ENCODE results near the gene GLI2. TPM values are rescaled to one million over a fixed set of nuclear protein-coding genes. Genes with fewer than 3 reads are reported as not detected.

The GLI2 gene
- polyA plus RNA-seq, 2 of the 4 experiments (the other 2 are of a cell fraction) = 5.6 to 12.5 TPM

GRCh38 chr2:120778244-120778643, 42.6 kb downstream of the GLI2 start:
- TF ChIP-seq PHF8 (IDR thresholded peaks at IDR 0.05; ENCODE audit: borderline replicate concordance, low read depth) (no peak), EHF (CRISPR knock-in tag; IDR thresholded peaks at IDR 0.05) (no peak), HEYL (CRISPR knock-in tag; IDR thresholded peaks at IDR 0.05) (no peak), ESRRA (IDR thresholded peaks at IDR 0.05; ENCODE audit: borderline replicate concordance, low read length) (no peak), CBX8 (IDR thresholded peaks at IDR 0.05) (no peak), ZSCAN20 (CRISPR knock-in tag; IDR thresholded peaks at IDR 0.05) (no peak), ZNF302 (CRISPR knock-in tag; IDR thresholded peaks at IDR 0.05) (no peak), POLR2AphosphoS2 (conservative IDR thresholded peaks at IDR 0.05; ENCODE audit: low read length) (no peak), BHLHE40 (IDR thresholded peaks at IDR 0.05; ENCODE audit: low read depth, low read length) (no peak), CHD2 (IDR thresholded peaks at IDR 0.05; ENCODE audit: low read length, partially characterized antibody) (no peak), TFCP2L1 (CRISPR knock-in tag; IDR thresholded peaks at IDR 0.05) (no peak), HDAC2 (IDR thresholded peaks at IDR 0.05) (no peak), REST (IDR thresholded peaks at IDR 0.05) (no peak), HES2 (IDR thresholded peaks at IDR 0.05) (no peak), FOSB (CRISPR knock-in tag; IDR thresholded peaks at IDR 0.05) (no peak), MYC (IDR thresholded peaks at IDR 0.05; ENCODE audit: borderline replicate concordance, low read length) (no peak), CEBPB (IDR thresholded peaks at IDR 0.05) (no peak), GATA3 (IDR thresholded peaks at IDR 0.05; ENCODE audit: borderline replicate concordance) (no peak)
- TF ChIP-seq, protein P1, sequence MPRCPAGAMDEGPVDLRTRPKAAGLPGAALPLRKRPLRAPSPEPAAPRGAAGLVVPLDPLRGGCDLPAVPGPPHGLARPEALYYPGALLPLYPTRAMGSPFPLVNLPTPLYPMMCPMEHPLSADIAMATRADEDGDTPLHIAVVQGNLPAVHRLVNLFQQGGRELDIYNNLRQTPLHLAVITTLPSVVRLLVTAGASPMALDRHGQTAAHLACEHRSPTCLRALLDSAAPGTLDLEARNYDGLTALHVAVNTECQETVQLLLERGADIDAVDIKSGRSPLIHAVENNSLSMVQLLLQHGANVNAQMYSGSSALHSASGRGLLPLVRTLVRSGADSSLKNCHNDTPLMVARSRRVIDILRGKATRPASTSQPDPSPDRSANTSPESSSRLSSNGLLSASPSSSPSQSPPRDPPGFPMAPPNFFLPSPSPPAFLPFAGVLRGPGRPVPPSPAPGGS (IDR thresholded peaks at IDR 0.05) = no peak
- DNase-seq (ENCODE audit: low read depth in 1 of 2, low spot score in 1 of 2) (no peak), ATAC-seq (no peak), FAIRE-seq (no peak)
- no peak overlapping the region for H3K4me3 ChIP-seq
- H3K4me1 ChIP-seq = peaks cover 29% of the 10 kb centered on the region
- WGBS (ENCODE audit: missing lambda C conversion rate) = 80% methylated on average over 12 of the region's 12 CpGs
- ChIA-PET POLR2A (no interaction called here), CTCF (interaction anchor here (1.4 kb wide), 2 partner anchors 10 to 82 kb away, joined by 4 to 5 read pairs; no protein-coding TSS in a partner anchor)
- H3K9me3 ChIP-seq = no peaks in the 10 kb centered on the region
- no peak overlapping the region for H3K4me2 ChIP-seq
- no peak overlapping the region; a peak in 1 of 6 replicates for H3K27ac ChIP-seq

- no peak overlapping the region for H3K4me2 ChIP-seq
- H3K27ac ChIP-seq = 0 out of 6 replicates have a peak overlapping the region, but pooled peaks of 1 of the 2 experiments have one; percentile 13
- DNase-seq (ENCODE audit: low read depth in 1 of 2, low spot score in 1 of 2) (peak in 1 of 2 experiments; percentile 46), ATAC-seq (peak; percentile 54 to 70; a peak in 5 of 6 replicates), FAIRE-seq (no peak)
- H3K9me3 ChIP-seq = no peaks in the 10 kb centered on the region
- no peak overlapping the region for H3K4me3 ChIP-seq
- POLR2A ChIA-PET = no interaction called here
- 68% methylated on average over 13 of the region's 13 CpGs for WGBS (ENCODE audit: missing lambda C conversion rate)
- TF ChIP-seq RFX5 (IDR thresholded peaks at IDR 0.05) = no peak
- no peak for TF ChIP-seq FOSL2 (IDR thresholded peaks at IDR 0.05)
- no peak for TF ChIP-seq FOSL2 (CRISPR knock-in tag; IDR thresholded peaks at IDR 0.05)
- TF ChIP-seq MAZ (IDR thresholded peaks at IDR 0.05; ENCODE audit: borderline replicate concordance, low read depth, low read length) = no peak
- no peak for TF ChIP-seq HOXA7 (CRISPR knock-in tag; IDR thresholded peaks at IDR 0.05)
- no peak for TF ChIP-seq HDAC2 (IDR thresholded peaks at IDR 0.05)
- TF ChIP-seq, protein P1 (IDR thresholded peaks at IDR 0.05) = no peak
- no peak for TF ChIP-seq TFCP2L1 (CRISPR knock-in tag; IDR thresholded peaks at IDR 0.05)
- H3K4me1 ChIP-seq = peaks cover 31% of the 10 kb centered on the region
- CTCF ChIA-PET = interaction anchor here (1.4 to 1.6 kb wide), 2 partner anchors 13 to 43 kb away, joined by 3 to 6 read pairs; partner anchors contain the start of gene GLI2
Observed at GRCh38 chr2:120779781-120780283, 44.2 kb downstream of the GLI2 start.

All from A549 (cell line).